ENCODE data around the gene RAB28. TPM values are rescaled to one million over a fixed set of nuclear protein-coding genes. Genes with fewer than 3 reads are reported as not detected.

The RAB28 gene
- total RNA-seq, 1 donor from 2014 or later: 26.9 TPM

GRCh38 chr4:13492747-13493146 is 8.6 kb upstream of the RAB28 start:
- H3K27ac Mint-ChIP-seq: no peak overlapping the region
- H3K36me3 Mint-ChIP-seq (ENCODE audit: insufficient read depth): no peaks in the 10 kb centered on the region
- H3K9me3 Mint-ChIP-seq (ENCODE audit: low read depth): no peaks in the 10 kb centered on the region
- H3K27me3 Mint-ChIP-seq: no peaks in the 10 kb centered on the region
- no peaks in the 10 kb centered on the region for H3K4me1 Mint-ChIP-seq (ENCODE audit: low read depth)
- TF ChIP-seq CTCF (IDR thresholded peaks at IDR 0.05; ENCODE audit: unreplicated experiment): no peak
- no peak for DNase-seq (ENCODE audit: low spot score, unreplicated experiment)
- H3K4me3 Mint-ChIP-seq (ENCODE audit: low read depth): no peak overlapping the region

- peak overlapping the region; percentile 89 for H3K27ac Mint-ChIP-seq
- no peaks in the 10 kb centered on the region for H3K36me3 Mint-ChIP-seq (ENCODE audit: insufficient read depth)
- peaks cover 3% of the 10 kb centered on the region for H3K27me3 Mint-ChIP-seq
- no peak for TF ChIP-seq CTCF (IDR thresholded peaks at IDR 0.05; ENCODE audit: unreplicated experiment)
- H3K4me1 Mint-ChIP-seq (ENCODE audit: low read depth): peaks cover 19% of the 10 kb centered on the region
- no peak for DNase-seq (ENCODE audit: low spot score, unreplicated experiment)
- H3K9me3 Mint-ChIP-seq (ENCODE audit: low read depth): no peaks in the 10 kb centered on the region
- H3K4me3 Mint-ChIP-seq (ENCODE audit: low read depth): peak overlapping the region; percentile 94
Observed at GRCh38 chr4:13484749-13485221, 645 bp upstream of the RAB28 start.

GRCh38 chr4:13483768-13484121 is 395 bp downstream of the RAB28 start:
- no peaks in the 10 kb centered on the region for H3K9me3 Mint-ChIP-seq (ENCODE audit: low read depth)
- peak overlapping the region; percentile 96 for H3K27ac Mint-ChIP-seq
- H3K27me3 Mint-ChIP-seq: peaks cover 3% of the 10 kb centered on the region
- TF ChIP-seq CTCF (IDR thresholded peaks at IDR 0.05; ENCODE audit: unreplicated experiment): no peak
- DNase-seq (ENCODE audit: low spot score, unreplicated experiment): peak; percentile 23
- H3K36me3 Mint-ChIP-seq (ENCODE audit: insufficient read depth): peaks cover under 1% of the 10 kb centered on the region
- peaks cover 19% of the 10 kb centered on the region for H3K4me1 Mint-ChIP-seq (ENCODE audit: low read depth)
- H3K4me3 Mint-ChIP-seq (ENCODE audit: low read depth): peak overlapping the region; percentile 94

GRCh38 chr4:13483136-13483767 is 888 bp downstream of the RAB28 start:
- no peak for TF ChIP-seq CTCF (IDR thresholded peaks at IDR 0.05; ENCODE audit: unreplicated experiment)
- Mint-ChIP-seq H3K9me3 (ENCODE audit: low read depth) (no peaks in the 10 kb centered on the region), H3K27me3 (peaks cover 3% of the 10 kb centered on the region), H3K4me3 (ENCODE audit: low read depth) (peak overlapping the region; percentile 94), H3K36me3 (ENCODE audit: insufficient read depth) (peaks cover 2% of the 10 kb centered on the region), H3K4me1 (ENCODE audit: low read depth) (peaks cover 19% of the 10 kb centered on the region), H3K27ac (peak overlapping the region; percentile 96)
- DNase-seq (ENCODE audit: low spot score, unreplicated experiment): no peak

- Mint-ChIP-seq H3K36me3 (ENCODE audit: insufficient read depth) (peaks cover 2% of the 10 kb centered on the region), H3K9me3 (ENCODE audit: low read depth) (no peaks in the 10 kb centered on the region), H3K27me3 (peaks cover 3% of the 10 kb centered on the region), H3K27ac (no peak overlapping the region), H3K4me3 (ENCODE audit: low read depth) (peak overlapping the region; percentile 49), H3K4me1 (ENCODE audit: low read depth) (peaks cover 19% of the 10 kb centered on the region)
- no peak for DNase-seq (ENCODE audit: low spot score, unreplicated experiment)
- TF ChIP-seq CTCF (IDR thresholded peaks at IDR 0.05; ENCODE audit: unreplicated experiment): no peak
Observed at GRCh38 chr4:13481569-13481968, 2.6 kb downstream of the RAB28 start.
